Ammon's horn (tissue), 1 donor: ENCODE results near the gene RREB1.
A peak's percentile ranks its signal among the peaks of the same experiment; 100 is the strongest.

ENCODE experiments used
- DNase-seq: peaks from one replicate; pipeline ENCODE4 v3.0.0-alpha.2; 2016; ENCODE audit warnings: low spot score

The RREB1 gene

DNA sequence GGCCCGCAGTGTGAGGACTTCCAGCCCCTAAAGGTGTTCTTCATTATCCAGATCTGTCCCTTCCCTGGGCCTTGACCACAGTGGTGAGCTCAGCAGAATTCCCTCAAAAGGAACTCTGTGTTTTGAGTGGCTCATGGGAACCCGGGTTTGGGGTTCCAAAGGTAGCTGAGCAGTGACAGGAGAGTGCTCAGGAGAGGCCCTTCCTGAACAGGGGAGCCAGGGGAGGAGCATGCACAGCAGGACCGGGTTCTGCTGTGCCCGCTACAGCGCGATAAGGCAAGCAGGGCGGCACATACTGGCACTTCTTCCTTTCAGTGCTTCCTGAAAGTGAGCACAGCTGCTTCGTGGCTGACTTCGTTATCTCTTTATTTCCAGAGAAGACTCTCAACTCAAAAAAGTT, 117.0 kb downstream of the RREB1 start:
- DNase-seq, result no peak

DNA sequence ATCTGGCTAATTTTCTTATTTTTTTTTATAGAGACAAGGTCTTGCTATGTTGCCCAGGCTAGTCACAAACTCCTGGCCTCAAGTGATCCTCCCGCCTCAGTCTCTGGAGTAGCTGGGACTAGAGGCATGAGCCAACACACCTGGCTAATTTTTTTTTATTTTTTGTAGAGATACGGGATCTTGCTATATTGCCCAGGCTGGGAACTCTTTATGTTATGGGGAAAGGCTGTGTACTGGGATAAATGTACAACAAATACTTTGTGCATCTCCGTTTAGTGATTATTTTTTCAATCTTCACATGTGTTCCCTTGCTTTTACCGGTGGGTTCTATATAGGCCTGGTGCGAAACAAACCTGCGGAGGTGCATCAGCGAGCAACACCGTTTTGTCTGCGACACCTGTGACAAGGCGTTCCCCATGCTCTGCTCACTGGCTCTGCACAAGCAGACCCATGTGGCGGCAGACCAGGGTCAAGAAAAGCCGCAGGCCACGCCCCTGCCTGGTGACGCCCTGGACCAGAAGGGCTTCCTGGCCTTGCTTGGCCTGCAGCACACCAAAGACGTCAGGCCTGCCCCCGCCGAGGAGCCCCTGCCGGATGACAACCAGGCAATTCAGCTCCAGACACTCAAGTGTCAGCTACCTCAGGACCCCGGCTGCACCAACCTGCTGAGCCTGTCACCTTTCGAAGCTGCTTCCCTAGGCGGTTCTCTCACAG, 121.1 kb downstream of the RREB1 start:
- no peak for DNase-seq

DNA sequence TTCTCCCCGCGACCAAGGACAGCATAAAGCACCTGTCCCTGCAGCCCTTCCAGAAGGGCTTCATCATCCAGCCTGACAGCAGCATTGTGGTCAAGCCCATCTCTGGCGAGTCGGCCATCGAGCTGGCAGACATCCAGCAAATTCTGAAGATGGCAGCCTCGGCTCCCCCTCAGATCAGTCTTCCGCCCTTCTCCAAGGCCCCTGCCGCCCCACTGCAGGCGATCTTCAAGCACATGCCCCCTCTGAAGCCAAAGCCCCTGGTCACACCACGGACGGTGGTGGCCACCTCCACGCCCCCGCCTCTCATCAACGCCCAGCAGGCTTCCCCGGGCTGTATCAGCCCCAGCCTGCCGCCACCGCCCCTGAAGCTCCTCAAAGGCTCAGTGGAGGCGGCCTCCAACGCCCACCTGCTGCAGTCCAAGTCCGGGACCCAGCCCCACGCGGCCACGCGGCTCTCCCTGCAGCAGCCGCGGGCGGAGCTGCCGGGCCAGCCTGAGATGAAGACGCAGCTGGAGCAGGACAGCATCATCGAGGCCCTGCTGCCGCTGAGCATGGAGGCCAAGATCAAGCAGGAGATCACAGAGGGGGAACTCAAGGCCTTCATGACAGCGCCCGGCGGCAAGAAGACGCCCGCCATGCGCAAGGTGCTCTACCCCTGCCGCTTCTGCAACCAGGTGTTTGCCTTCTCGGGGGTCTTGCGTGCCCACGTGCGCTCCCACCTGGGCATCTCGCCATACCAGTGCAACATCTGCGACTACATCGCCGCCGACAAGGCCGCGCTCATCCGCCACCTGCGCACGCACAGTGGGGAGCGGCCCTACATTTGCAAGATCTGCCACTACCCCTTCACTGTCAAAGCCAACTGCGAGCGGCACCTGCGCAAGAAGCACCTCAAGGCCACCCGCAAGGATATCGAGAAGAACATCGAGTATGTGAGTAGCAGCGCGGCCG, 121.9 kb downstream of the RREB1 start:
- DNase-seq, result no peak

DNA sequence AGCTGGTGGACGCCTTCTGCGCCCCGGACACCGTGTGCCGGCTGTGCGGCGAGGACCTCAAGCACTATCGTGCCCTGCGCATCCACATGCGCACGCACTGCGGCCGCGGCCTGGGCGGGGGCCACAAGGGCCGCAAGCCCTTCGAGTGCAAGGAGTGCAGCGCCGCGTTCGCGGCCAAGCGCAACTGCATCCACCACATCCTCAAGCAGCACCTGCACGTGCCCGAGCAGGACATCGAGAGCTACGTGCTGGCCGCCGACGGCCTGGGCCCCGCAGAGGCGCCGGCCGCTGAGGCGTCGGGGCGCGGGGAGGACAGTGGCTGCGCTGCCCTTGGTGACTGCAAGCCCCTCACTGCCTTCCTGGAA, 122.5 kb downstream of the RREB1 start:
- DNase-seq, result no peak

DNA sequence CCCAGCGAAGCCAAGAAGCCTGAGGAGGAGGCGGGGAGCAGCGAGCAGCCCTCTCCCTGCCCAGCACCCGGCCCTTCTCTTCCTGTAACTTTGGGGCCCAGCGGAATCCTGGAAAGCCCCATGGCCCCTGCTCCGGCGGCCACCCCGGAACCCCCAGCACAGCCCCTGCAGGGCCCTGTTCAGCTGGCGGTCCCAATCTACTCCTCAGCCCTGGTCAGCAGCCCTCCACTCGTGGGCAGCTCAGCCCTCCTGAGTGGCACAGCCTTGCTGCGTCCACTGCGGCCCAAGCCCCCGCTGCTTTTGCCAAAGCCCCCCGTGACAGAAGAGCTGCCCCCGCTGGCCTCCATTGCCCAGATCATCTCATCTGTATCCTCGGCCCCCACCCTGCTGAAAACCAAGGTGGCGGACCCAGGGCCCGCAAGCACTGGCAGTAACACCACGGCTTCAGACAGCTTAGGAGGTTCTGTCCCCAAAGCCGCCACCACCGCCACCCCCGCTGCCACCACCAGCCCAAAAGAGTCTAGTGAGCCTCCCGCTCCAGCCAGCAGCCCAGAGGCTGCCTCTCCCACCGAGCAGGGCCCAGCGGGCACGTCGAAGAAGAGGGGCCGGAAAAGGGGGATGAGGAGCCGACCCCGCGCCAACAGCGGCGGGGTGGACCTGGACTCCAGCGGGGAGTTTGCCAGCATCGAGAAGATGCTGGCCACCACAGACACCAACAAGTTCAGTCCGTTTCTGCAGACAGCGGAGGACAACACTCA, 123.4 kb downstream of the RREB1 start:
- DNase-seq, result no peak

DNA sequence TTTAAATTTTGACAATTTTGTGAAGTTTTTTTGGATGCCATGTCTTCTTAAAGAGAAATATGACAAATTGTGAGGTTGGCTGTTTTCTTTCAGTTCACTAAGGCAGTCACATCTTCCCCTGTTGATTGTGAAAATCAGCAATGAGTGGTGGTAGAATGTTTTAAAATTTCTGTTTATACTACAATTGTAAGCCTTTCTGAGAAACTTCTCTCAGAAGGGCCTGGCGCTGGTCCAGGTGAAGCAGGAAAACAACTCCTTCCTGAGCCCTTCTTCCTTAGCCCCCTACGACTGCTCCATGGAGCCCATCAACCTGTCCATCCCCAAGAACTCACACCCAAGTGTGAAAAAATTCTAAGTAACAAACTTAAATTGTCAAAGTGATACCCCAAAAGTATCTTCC, 124.6 kb downstream of the RREB1 start:
- DNase-seq, result no peak

DNA sequence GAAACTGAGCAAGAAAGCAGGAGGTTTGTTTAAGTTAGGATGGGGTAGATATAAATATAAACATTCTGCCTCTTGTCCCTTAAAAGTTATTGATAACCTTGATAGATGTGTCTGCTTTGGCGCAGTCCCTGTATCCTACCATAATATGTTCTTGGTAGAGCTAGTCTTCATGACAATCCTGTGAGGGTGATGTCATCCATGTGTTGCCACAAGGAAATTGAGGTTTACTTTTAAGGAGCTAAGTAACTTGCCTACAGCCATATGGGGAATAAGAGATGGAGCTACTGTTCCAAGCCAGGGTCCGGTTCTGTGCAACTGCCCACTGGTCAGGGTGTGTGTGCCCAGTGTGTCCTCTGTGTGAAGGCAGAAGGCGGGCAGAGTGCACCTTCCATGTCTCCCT, 126.8 kb downstream of the RREB1 start:
- no peak for DNase-seq

DNA sequence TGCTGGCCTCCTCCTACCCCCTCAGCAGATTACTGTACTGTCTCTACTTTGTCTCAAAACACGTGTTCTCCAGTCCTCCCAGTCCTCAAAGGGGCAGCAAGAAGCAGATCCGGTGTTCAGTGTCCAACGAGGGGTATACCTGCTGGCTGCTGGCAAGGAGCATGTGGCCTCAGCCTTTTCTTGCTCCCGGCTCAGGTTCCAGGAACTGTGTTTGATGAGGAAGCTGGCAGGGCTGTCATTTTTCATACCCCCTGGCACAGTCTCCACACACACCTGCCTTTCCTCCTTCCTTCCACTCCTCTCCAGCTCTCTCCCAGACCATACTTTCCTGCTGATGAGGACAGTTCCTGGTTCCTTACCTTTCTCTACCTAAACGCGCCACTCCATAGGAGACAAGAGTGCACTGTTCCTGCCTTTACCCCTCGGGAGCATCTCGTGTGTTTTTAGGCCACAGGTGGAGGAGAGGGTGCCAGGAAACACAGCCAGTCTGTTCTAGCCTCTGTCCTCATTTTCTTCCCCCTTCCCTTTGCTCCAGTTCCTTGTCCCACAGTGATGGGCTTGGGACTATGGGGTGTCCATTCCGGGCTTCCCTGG, 128.0 kb downstream of the RREB1 start:
- DNase-seq, result no peak

DNA sequence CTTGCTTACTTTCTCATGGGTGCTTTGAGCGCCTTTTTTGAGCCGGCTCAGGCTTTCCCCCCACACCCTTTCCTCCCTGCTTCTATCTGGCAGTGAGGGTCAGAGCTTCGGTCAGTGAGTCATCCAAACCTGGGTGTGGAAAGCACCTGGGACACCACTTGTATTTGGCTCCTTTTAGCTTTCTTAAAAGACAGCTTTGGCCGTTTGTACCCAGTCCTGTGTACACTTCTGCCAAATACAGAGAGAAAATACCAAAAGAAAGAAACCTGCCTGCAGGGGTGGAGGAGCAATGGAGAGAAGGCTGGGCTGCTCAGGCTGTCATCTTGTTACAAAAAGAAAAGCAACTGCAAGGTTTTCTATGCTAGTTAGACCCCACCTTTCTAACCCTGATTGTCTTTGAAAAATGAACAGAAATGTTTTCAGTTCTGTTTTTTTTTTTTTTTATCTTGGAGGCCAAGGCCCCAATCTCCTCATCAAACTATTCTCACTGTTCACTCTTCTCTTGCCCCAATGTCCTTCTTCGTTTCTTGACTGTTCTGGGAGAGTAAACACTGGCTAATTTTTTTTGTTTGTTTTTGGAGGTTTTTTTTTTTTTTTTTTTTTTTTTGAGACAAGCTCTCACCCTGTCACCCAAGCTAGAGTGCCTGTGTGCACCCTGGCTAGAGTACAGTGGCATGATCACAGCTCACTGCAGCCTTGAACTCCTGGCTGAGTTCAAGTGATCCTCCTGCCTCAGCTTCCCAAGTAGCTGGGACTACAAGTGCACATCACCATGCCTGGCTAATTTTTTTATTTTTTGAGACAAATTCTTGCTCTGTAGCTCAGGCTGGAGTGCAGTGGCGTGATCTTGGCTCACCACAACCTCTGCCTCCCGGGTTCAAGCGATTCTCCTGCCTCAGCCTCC, 128.8 kb downstream of the RREB1 start:
- no peak for DNase-seq

DNA sequence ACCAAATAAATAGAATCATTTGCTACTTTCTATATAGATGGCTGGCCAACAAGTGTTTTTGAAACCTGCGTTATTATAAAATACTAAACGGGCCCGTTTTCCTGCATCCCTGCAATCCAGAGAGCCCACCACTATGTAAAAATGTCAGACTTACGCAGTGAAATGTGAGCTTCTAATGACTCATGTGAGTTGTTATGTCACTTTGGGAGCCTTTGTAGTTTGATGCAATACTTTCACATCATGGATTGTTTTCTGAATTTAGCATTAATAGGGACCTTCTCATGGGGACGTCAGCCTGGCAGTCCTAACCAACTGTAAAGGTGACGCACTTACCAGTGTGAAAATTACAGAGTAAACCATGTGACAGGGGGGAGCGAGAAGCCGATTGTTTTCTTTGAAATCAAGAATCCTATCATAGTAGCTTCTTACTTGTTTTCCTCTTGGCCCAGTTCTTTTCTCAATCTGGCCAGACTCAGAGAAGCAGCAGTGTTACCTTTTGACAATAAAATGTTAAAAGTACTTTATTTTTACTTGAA, 130.0 kb downstream of the RREB1 start:
- DNase-seq, result no peak

DNA sequence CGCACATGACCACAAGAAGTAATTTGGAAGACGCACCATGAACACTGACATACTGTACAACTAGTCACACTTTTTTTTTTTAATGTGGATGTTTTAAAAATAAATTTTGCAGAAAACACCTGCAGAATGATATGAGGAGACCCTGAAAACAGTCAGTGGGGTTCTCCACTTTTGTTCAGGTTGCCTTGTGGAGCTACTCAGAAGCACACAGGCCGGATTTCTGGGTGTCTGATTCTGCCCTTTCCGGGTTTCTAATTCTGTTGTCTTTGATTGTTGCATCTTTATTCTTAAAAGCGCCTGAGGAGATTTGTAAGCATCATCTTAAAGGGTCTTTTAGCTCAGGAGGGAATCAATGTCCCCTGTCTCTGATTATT, 130.8 kb downstream of the RREB1 start:
- DNase-seq, result no peak

DNA sequence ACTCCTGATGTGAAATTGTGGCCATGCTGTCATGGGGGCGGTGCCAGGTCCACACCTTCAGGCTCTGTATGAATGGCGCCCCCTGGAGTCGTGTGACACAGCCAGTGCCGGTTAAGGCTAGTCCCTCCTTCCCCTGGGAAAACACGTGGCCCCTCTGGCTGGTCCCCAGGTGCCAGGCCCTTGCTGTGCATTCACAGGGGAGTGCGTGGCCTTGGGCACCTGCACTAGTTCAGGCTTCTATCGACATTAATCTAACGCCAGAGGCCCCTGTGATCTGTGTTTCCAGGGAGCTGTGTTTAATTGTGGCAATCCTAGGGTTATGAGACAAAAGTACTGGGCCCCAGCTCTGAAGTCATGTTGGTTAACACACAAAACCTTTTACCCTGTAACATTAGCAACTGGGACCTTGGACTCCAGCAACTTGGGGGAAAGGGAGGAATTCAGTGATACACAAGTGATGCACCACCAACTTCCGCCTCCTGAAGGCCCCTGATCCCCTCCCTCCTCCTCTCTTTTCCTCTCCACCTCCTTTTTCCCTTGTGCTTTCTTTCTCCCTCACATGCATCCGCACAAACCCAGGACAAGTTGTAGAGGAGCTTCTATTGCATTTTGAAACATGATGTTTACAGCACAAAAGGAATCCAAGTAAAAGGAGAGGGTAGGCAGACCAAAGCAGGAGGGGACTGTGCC, 131.3 kb downstream of the RREB1 start:
- peak; percentile 78 for DNase-seq

DNA sequence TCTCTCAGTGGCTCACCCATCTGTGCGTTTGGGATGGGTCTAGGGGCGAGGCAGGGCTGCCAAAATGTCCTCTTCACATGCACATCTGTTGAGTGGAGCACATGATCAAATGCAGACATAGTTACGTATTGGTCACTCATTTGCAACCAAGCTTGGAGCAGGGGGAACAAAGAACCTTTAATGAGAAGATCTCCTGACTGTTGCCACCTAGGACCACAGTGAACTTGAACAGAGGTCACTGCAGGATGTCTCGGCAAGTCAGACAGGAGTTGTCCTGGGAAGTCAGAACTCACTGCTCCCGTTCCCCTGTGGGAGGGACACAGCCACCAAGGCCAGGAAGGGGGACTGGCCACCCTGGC, 131.8 kb downstream of the RREB1 start:
- DNase-seq, result no peak

DNA sequence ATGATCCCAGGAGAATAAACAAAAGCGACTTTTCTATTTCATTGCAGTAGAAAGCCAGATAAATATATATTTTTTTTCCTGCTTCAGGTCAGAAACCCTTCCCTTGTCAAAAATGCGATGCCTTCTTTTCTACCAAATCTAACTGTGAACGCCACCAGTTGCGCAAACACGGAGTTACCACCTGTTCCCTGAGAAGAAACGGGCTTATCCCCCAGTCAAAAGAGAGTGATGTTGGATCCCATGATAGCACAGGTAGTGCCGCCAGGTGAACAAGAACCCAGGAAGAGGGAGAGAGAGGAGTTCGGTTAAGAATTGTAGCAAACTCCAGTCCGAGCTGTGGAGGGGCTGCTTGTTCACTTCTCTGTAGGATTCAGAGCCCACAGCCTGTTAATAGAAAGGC, 132.6 kb downstream of the RREB1 start:
- no peak for DNase-seq

DNA sequence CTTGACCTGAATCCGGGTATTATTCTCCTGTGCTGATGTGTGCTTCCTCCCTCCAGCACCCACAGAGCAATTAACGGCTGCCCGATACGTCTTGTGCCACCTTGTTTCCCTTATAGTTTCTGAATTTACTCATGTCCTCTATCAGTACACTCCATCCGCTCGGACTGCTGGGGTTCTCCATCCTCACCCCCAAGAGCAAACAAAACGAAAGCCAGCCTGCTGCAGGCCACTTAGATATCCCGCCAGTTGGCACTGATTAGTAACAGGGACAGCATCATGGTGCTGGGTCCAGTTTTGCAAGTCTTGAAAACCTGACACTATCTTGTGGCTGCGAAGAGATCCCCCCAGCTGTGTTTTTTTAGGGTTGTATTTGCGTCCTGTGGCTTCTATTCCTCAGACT, 133.4 kb downstream of the RREB1 start:
- no peak for DNase-seq

DNA sequence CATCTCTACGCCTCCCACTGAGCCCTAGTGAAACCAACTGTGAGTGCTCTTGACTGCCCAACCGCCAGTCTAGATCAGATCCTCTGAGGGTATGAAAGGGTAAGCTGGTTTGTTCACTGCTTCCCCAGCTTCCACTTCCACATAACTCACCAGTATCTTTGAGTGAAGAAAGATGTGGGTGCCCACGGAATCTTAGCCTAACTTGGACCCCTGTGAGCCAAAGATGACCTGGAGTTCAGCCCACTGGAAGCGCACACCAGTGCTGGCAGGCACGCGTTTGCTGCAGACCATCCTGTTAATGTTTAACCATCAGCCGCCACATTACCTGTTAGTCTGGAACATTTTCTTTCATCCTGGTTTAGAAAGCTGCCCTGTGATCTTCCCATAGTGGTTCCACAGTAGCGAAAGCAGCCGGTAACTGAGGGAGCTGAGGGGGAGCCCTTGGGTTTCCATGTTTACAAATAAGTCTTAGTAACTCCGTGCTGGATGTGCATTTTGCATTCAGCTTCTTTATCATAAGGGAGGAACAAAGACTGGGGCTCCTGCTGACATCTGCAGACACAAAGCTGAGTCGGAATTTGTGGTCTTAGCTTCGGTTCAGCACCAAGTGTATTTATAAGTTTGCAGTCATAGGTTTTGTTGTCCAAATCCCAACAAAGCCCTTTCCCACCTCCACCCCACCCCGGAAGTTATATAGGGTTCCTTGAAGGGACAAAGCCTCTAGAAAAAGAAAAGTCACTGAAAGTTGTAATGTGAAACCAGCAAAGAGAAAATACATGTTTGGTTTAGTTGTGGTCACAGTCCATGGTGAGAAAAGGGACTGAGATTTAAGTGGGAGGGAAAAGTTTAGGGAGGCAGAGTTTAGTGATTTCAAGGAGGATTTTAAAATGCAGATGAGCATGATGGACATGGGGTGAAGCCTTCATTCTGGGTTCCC, 134.2 kb downstream of the RREB1 start:
- DNase-seq, result no peak

DNA sequence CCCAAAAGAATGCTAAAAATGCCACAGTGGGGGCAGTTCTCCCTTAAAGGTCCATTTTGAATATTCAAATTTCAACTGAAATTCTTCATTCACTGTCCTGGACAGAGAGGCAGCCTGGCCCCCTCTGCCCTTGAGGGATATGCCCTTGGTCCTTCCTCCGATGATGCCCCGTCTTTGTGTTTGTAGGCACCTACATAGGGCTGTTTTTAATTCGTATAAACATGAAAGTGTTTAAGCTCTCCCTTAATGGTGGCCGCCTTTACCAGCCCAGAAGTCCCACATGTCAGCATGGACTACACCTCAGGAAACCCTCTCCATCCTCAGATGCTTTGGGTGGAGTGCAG, 135.0 kb downstream of the RREB1 start:
- DNase-seq, result no peak

DNA sequence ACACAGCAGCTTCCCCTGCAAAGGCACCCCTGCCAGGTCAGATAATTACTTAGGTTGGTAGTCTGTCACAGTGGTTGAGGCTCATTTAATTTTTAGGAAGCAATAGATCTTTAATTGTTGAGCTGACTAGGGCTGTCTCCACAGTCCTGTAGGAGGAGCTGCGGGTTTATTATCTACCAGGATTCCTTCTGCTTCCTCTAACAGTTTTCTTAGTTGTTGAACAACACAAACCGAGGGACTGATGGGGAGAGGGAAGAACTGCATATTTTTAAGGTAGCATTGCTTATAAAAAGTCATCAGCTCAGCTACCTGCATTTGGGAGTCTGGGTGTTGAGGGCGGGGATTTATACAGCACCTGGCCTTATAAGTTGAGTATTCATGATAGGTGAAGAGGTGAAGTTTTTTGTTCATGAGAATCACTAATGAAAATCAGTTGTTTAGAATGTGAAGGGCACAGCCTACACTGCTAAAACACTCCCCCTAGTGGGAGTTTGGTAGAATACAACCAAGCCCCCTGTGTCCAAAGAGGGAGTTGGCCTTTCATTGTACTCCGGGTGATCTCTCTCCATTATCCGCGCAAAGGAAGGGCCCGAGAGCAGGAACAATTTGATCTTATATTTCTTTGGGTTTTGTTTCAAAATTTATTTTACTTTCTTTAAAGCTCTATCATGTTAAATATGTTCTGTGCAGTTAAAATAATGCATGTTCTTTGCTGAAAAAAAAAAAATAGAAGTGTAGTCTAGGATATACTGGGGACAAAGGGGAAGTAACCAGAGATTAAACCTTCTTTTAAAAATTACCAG, 135.6 kb downstream of the RREB1 start:
- peak; percentile 65 for DNase-seq
